Loucy (cell line): ENCODE data around the gene UBTD1.

Source experiments
- EZH2phosphoT487 ChIP-seq: fragments of 200-600 bp; IDR thresholded peaks from 2 replicates; pipeline ENCODE4 v1.6.1; 2018; ENCODE audit warnings: antibody characterized with exemption, mild to moderate bottlenecking, moderate library complexity, borderline replicate concordance
- TF ChIP-seq, protein P1 (sequence below): fragments of 200-600 bp; sonication (generic); conservative IDR thresholded peaks from 2 replicates; pipeline ENCODE4 v1.5.1; 2014; ENCODE audit warnings: mild to moderate bottlenecking, antibody characterized with exemption, low read length

DNA sequence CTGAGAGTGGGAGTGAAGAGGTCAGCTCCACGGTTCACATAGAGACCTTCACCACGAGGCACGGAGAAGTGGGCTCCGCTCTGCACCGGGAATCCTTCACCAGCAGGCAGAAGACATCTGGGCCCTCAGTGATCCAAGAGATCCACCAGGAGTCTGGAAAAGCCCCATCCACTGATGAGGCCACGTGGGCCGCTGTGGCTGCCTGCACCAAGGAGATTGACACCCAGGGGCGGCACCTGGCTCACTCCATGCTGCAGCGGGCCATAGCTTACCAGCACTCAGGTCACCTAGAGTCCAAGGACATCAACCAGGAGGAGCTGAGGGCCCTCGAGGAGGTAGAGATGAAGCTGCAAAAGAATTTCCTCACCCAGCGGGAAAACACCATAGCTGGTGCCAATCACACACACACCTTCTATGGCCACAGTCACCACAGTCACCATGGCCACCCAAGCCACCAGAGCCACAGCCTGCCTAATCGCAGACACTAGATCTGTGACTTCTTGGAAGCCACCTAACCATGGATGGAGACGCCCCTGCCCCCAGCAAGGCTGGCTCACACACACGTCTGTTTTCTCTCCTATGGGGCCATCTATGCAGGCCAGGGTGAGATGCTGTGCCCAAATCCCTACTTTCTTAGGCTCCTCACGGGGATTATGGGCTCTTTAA is 91.5 kb downstream of the UBTD1 start:
- TF ChIP-seq, protein P1, sequence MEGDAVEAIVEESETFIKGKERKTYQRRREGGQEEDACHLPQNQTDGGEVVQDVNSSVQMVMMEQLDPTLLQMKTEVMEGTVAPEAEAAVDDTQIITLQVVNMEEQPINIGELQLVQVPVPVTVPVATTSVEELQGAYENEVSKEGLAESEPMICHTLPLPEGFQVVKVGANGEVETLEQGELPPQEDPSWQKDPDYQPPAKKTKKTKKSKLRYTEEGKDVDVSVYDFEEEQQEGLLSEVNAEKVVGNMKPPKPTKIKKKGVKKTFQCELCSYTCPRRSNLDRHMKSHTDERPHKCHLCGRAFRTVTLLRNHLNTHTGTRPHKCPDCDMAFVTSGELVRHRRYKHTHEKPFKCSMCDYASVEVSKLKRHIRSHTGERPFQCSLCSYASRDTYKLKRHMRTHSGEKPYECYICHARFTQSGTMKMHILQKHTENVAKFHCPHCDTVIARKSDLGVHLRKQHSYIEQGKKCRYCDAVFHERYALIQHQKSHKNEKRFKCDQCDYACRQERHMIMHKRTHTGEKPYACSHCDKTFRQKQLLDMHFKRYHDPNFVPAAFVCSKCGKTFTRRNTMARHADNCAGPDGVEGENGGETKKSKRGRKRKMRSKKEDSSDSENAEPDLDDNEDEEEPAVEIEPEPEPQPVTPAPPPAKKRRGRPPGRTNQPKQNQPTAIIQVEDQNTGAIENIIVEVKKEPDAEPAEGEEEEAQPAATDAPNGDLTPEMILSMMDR: no peak
- no peak for TF ChIP-seq EZH2phosphoT487
